NCI-H345 treated with DMSO at 0.1 percent for 48 hours (cell line): ENCODE data around the gene TMEM272.

Experiments
- DNase-seq: peaks from one replicate; lab custom pipeline; 2025; ENCODE audit not compliant: unreplicated experiment; lab: John Stamatoyannopoulos, UW

Gene TMEM272

DNA sequence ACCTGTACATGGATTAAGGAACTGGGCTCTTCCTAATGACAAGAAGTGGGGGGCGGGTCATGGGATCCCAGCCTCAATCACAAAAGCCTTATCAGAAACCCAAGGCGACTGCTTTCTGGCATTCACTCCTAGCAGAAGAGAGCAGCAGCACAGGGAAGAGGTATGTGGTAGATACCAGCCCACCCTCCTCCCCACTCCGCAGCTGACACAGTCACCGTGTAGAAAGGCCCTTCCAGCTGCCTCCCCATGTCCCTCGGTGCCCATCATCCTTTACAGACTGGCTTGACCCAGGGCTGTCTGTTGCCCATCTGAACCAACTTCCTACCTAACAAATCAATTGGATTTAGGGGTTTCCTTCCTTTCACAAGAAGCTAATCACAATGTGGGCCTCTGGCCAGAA lies 37.9 kb downstream of the TMEM272 start:
- no peak for DNase-seq

DNA sequence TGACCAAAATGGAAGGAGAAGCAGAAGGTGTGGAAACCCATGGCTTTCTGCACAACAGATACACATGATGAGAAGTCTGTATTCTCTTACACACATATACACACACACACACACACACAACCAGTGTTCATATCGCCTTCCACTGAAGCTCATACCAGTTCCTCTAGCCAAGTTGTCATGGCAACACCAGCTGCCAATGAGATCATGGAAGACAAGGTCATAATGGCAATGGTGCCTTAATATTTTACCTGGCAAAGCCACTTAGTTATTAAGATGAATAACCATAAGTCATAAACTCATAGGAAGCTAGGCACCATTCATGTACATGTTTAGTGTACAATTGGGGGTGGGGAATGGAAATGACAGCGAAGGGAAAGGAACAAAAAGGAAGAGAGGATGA lies 38.4 kb downstream of the TMEM272 start:
- DNase-seq = no peak

DNA sequence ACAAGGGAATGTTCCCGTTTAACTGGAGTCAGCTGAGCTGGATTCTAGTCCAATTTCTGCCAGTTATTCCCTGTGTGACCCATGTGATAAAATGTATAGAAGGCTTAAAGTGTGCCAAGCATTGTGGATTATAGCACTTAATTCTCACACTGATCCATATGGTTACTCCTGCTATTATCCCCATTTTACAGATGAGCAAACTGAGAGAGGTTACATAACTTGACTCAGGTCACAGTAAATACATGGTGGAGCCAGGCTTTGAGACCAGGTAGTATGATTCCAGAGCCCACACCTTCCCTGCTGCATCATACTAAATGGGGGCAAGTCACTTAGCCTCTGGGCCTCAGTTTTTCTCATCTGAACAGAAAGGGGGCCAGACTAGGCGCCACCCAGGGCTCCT lies 39.1 kb downstream of the TMEM272 start:
- no peak for DNase-seq

DNA sequence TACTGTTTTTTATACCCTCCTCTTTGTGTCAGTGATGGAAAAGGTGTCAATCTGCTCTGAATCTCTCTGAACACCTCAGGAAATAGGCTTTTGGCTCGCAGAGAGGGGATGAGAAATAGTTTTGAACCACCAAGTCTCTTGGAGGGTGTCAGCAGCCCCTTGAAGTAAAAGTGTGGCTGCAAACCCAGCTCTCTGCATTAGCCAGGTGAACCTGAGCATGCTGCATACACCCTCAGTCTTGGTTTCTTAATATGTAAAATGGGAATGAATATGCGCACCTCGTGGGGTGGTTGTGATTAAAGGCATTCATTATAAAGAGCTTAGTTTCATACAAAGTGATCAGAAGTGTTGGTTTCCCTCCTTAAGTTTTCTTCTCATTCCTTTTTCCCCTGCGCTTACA lies 39.7 kb downstream of the TMEM272 start:
- DNase-seq = no peak

DNA sequence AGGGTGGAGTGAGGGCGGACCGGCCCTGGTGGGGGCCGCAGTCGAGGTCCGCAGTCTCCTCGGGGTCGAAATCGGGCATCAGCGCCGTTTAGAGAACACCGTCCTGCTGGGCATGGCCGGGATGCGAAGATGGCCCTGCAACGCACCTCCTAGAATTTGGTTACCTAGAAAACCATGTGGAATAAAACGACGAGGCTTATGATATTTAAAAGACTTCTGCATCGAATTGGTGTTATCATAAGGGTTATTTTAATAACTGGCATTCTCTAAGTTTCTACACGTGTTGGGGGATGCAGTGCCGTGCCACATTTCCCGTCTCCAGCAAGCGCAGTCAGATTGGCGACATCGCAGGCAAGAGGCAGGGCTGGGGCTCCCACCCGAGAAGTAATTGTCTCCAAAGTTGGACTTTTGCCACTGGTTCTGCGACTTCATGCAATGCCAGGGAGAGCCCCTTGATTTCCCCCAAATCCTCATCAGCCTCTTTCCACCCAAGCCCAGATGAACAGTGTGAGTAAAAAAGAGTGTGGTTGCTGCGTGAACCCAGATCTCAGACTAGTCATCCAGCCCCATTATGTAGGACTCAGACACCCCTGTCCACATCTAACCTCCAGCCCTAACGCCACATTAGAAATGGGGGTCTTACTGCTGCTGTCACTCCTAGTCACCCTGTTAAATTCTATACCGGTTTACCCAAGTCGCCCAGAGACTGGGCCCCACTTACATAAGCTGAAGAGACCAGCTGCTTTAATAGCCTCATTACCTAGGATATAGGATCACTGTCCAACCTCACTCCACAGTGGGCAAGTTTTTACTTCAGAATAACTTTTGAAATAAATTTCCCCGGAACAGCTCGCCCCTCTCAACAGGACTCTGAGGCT lies 40.4 kb downstream of the TMEM272 start:
- no peak for DNase-seq

DNA sequence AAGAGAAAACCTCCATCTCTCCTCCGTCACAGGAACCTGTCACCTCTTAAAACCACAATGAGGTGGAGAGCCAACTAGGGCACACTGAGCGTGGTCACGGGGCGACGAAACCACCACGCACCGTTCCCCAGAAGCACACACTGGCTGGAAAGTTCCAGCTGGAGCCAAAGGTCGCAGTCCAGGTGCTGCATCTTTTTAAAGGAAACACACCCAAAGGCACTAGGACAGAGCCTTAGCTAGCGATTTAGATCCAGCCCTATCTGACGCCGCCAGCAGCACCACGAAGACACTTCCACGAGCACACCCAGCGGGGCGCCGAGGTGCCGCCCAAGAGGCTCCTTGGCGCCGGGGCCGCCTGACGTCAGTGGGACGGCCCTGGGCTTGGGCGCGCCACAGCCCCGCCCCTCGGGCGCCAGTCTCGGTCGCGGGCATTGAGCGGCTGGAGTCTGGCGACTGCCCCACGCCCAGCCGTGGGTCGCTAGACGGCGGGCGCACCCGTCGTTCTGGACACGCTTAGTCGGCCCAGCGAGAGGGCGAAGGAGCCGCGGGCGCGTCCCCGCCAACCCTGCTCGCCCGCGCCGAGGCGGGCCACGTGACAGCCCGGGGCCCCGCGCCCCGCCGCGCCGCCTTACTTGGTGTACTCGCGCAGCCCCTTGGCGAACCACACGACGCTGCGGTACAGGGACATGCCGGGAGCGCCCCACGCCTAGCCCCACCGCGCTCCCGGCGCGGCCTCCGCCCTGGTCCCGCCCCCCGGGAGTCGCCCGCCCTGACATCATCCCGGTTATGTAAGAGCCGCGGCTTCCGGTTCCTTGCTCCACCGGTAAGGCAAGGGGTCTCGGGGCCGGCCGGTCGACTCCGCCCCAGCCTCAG lies 41.3 kb downstream of the TMEM272 start, which contains the start of gene DHRS12:
DHRS12 (minus strand) TSS at position 742 of the 873 bp plus-strand sequence. CDS start 4,504 bp downstream, outside the sequence.
- DNase-seq = peak; percentile 55

DNA sequence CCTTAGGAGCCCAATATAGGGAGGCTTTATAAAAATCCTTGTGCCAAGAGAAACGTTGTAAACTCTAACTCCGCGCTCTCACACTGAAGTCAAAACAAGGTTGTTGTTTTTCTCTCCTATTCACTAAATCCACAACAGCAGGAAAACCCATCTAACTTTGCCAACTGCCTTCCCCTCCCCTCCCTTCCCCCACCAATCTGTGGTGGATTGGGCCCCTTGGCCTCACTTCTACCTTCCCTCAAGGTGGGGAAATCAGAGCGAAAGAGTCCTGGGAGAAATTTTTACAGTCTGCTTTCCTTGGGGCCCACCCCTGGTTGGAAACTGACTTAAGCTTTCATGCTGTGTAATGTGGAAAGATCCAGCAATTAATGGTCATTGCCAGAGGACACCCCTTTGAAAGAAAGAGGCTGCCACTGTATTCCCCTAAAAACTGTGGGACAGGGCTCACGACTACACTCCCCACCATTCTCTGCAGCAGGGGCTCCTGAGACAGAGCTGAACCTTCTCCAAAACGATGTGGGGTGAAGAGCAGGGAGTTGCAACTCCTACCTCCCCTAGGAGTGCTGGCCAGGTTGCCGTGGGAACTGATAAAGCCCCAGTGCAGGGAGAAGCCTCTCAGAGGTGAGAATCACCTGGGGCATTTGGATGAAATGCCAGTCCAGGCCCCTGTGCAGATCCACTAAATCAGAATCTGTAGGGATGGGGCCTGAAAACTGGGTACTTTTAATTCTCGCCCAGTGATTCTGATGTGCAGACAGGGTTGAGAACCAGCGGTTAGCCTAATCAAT lies 42.2 kb downstream of the TMEM272 start:
- DNase-seq = no peak

DNA sequence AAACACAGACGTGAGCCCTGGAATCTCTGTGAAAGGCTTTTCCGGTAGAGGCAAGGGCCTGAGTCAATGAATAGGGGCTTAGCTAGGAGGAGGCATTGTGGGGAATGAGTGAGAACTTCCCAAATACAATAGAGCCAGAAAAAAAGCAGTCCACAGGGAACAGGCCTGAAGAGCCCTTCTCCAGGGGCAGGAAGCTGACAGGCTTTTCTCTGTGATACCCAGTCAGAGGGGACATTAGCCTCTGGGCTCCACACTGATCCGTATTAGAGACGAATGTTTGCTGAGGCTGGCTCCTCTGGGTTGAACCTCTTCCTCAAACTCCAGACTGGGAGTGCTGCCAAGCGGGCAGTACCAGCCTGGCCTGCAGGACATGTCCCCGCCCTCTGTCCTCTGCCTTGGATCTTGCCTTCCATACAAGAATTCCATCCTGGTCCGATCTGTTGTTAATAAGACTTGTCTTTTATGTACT lies 43.3 kb downstream of the TMEM272 start:
- peak; percentile 83 for DNase-seq

DNA sequence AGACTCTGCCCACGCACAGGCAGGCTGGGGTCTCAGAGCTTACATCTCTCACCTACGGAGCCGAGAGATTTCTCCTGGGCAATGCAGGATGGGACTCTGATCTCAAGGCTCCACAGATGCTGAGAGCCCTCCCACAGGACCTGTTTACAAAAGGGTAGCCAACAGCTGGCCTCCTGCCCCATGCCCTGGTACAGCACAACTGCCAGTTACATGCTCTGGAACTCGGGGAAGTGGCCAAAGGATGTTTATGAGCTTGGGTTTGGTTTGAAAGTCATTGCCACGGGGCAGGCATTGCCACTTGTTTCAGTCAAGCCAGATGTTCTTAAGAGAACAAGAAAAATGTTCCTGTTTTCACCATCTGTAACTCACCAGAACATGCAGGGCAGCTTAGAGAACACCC lies 44.5 kb downstream of the TMEM272 start:
- DNase-seq = no peak

DNA sequence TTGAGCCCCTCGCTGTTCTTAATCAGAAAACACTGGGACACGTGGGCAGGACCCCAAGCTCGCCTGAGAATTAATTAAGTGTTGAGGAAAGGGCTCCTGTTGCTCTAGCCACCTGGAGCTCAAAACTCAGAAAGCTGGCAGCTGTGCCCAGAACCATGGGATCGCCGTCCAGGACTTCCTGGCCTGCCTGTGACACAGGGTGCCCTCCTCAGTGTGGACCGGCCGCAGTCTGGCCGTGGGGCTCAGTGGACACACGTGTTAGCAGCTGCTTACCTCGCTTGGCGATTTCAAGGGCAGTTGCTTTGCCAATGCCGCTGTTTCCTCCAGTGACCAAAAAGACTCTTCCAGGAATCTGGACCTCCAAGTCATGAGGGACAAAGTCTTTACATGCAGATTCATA lies 45.7 kb downstream of the TMEM272 start:
- no peak for DNase-seq

DNA sequence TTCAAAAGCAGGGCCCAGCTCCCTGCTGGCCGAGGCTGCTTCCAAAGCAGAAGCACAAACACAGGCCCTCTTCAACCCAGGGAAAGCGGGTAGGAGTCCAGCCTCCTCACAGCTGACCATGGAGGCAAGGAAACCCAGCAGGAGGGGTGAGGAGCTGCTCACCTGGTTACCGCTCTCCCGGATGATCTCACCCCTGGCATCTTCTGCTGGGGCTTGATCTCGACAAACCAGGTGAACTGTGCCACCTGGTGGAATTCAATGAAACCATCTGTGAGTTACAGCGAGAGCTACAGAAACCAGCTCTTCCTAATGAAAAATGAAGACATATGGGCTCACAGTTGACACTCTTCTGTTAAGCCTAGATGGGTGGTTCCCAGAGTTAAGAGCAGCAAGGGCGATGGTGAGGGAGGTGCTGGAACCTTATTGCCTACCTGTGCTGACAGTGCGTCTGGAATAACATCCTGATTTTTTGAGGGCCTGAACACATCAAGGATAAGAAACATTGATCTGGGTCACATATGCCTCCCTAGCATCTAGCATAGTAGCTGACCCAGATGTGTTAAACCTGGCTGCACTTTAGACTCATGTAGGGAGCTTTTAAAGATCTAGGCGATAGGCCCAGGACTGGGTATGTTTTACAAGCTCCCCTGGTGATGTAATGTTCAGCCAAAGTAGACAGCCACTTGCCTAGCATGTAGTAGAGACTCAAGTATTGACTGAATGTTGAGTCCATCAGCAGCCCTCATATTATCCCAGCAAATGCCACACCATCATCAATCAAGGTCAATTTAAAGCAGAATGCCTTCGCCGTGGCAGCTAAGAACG lies 47.1 kb downstream of the TMEM272 start:
- DNase-seq = peak; percentile 42

DNA sequence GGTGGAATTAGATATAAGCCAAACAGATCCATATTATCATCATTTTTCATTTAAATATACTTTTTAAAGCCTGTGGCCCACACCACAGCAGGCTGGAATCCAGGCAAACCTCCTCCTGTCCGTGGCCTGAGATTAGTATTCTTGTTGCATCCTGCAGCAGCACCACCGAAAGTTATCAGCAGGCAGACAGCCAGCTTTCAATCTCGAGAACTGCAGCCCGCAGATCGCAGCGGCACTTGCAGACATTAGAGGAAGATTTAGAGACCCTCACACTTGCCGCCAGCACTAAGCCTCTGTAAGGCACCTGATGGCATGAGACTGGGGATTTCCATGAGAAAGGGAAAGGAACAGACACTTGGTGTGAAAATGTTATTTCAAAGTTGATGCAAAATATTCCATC lies 48.4 kb downstream of the TMEM272 start:
- no peak for DNase-seq

DNA sequence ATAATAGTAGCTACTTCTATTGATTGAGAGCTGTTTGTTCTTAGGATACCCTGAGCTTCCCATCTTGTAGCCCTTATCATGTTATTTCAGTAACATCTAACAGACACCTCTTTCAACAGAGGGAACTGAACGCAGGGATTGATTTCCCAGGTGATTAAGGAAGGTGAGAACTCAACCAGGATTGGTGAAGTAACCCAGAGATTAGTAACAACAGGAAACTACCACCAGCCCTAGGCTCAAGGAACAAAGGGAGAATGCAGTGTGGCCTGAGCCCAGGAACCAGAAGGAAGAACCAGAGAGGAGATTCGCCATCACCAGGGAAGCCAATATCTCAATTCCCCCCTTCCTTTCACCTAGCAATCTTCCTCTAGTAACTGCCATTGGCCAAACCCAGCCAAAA lies 49.6 kb downstream of the TMEM272 start:
- DNase-seq = no peak

DNA sequence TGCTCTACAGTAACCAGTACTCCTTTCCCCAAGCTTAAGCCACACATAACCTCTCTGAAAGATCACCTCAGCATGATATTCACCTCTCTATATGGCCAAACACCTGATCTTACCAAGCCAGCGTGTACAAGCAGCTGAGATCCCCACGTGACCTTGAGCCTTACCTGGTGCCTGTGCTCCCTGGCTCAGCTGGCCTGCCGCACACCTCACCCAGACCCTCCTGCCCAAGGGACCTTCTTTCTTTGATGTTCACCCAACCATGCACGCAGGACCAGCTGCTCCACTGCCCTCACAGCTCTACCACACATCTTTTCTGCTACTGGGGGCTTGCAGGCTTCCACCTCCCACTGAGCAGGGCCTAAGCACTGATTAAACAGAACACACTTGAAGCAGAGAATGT lies 50.0 kb downstream of the TMEM272 start:
- DNase-seq = no peak

DNA sequence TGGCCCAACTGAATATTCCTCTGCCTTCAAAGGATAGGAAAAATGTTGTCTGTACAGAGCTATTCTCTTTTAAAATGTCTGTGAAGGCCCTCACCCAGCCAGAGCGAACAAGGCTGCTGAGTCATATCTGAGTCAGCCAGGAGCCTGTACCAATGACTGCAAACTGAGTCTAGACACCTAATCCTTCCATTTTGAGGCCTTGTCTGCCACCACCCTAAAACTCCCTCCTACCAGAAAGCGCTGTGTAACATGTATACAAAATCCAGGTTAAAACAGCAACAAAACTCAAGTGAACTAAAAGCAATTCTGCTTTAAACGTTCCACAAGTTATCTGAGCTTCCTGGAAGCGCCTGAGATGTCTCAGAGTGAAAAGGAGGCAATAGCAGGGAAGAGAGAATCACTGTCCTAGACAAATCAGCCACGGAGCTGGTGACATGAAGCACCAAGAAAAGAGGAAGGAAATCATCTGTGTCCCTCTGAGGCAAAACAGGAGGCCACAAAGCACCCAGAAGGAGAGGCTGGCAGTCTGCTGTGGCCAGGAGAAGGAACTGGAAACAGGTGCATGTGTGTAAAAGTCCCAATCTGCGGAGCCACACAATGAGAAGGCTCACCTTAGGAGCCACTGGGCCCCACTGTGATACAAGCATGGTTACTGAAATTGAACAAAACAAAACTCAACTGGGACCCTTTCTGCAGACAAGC lies 51.3 kb downstream of the TMEM272 start:
- DNase-seq = no peak

DNA sequence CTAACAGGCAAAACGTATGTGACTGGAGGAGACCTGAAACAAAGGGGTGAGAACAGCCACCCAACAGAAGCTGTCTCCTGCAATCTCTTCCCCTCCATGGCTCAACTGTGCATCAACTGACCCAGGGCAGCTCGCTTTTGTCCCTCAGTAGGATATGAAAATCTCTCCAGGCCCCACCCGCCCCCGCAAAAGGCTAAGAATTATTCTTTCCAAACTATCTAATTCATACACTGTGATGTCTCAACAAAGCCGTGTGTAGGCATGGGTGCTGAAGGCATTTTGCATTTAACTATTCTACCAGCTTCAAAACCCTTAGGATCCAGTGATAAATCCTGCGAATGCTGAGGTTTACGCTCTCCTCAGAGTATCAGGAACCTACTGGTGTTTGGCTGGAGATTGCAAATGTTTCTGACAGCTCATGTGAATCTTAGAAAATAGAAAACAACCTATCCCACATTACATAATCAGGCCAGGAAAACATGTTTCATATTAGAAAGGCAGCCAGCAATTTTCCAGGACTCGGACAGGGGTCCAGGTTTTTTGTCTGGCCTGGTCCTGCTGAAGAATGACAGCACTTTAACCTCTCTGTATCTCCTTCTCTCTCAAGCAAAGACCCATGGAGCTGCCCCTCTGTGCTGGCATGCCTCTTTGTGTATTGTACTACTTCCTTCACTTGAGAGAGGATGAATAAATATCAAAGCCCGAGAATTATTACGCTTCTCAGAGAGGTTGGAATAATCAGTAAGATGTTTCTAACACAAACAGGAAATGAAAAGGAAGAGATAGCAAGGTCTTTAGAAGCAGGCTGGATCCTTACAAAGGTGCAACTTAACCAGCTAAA lies 58.3 kb downstream of the TMEM272 start:
- no peak for DNase-seq

DNA sequence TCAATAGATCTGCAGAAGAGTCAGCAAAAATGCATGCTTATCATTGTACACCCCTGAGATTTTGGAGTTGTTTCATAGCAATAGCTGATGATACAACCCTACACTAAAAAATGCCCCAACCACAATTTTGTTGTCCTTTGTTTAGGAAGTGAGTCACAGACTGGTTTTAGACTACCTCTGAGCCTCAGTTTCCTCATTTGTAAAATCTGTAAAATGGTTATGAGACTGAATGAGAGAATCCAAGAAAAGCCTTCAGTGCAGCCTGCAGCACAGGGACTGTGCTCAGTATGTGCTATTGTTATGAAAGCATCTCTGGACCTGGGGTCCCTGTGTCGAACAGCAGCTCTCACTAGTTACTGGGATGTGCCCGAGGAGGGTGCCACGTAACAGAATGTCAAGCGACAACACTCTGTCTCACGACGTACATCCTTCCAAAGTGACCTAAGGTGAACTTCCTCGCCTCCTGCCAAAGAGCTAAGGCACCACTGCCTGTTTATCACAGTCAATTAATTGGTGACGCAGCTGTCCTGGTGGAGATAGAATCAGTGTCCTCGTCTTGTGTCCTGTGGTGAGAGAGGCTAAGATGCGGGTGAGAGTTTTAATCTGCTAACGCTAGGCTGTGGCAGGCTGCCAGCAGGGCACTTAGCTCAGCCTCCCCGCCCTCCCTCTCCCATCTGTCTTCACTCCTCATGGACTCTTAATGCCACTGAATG lies 59.1 kb downstream of the TMEM272 start:
- peak; percentile 80 for DNase-seq

DNA sequence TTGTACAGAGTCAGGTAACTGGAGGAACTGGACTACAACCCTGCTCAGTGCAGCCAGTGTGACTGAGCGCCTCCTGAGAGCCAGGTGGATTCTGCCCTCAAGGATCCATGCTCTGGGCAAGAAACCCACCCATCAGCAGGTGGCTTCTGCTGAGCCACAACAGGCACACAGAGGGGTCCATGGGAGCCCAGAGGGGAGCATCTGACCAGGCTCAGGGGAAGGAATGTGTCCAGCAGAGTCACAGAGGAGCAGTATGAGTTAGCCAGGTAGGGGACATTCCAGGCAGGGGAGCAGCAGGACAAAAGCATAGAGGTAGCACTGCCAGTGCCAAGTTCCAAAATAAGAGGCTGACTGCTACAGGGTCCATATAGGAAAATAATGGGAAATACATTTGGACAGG lies 60.9 kb downstream of the TMEM272 start:
- no peak for DNase-seq
